NCI-H1417 treated with DMSO at 0.1 percent for 48 hours (cell line): ENCODE data around the gene ATOSA.

Experiments used
- DNase-seq: peaks from one replicate; lab custom pipeline; 2025; lab: John Stamatoyannopoulos, UW

The ATOSA gene

DNA sequence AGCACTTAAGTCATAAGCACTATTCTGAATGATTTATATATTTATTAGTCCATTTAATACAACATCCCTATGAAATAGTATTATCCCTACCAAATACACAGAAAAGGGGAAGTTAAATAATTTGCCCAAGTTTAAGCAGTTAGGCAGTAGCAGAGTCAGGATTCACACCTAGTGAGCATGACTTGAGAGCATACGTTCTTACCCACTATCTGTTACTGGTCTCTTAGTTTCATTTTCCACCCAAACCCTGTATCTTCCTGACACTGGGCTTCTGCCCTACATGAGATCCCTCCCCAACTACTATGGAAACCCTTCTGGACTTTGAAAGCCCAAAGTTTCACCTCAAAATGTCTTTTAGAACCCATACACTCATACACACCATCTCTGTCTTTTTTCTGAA is 4.4 kb upstream of the ATOSA start:
- DNase-seq, result no peak

DNA sequence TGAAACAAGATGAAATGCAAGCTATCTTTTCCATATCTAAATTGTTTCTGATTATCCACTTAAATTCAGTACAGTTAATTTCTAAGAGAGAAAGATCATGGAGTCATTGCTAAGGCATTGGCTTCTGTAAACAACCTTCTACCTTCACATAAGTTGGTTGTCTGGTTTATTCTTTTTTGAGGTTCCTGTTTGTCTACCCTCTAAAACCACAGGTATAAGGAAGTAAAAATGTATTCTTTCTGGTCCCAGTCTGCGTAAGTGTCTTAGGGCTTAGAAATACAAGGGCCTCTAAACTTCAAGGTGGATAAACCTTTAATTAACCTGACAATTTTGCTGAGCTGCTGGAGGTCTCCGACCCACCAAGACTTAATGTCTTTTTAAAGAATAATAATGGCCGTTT is 3.6 kb upstream of the ATOSA start:
- DNase-seq, result no peak

DNA sequence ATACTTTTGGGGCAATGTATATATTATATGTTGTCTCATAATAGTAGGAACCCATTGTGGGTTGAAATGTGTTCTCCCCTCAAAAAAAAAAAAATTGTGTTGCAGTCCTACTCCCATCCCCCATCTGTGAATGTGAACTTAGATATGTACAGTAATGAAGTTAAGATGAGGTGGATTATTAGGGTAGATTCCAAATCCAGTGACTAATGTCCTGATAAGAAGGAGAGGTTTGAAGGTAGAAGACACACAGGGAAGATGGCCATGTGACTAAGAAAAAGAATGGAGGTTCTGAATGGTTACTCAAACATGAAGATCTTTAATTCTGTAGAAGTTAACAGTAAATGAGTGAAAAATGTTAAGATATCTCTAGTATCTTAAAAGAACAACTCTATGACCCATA is 3.0 kb upstream of the ATOSA start:
- no peak for DNase-seq

DNA sequence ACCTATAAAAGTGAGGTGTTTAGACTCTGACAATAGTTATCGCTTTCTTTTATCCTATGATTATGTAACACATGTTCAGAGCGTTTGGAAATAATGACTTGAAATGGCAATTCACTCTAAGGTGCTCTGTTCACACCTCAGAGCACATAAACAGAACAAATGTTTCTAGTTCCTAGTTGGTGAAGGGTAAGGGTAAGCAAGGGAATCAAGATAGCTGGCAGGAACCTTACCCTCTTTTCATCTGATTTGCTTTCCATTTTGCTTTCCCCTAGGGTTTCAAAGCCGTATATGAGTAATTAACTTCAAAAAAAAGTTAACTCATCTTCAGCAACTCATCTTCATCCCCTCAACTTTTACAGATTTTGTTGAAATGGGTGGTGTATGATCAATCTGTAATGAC is 2.3 kb upstream of the ATOSA start:
- no peak for DNase-seq

DNA sequence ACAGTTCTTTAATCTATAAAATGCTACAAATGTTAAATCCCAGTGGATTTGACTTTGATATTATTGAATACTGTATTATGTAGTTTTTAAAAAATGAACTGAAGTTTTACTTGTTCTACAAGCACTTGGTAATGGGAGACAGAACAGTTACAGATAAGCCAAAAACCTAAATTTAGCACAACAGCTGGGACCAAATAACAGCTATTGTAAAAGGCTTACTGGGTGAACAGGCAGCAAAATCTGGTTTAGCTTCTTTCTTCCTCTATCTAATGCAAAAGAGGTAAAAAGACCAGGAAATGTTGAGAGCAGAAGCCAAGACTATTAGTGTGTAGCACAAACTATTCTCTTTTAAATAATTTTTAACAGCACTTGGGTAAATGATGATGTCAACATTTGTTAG is 1.6 kb upstream of the ATOSA start:
- no peak for DNase-seq

DNA sequence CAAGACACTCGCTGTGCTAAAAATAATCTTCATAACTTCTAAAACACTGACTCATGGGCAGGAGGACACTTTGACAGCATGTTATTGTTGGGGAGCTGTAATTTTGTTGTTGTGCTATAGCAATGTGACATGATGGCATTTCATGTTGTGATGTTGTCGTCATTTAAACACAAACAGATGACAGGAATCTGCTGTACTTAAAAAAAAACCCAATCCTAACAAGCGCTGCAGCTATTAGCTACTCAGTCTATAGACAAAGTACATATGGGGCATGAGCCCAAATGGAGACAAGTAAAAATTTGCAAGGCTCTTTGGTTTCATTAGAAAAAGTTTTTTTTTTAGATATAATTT is 828 bp upstream of the ATOSA start:
- DNase-seq, result no peak

DNA sequence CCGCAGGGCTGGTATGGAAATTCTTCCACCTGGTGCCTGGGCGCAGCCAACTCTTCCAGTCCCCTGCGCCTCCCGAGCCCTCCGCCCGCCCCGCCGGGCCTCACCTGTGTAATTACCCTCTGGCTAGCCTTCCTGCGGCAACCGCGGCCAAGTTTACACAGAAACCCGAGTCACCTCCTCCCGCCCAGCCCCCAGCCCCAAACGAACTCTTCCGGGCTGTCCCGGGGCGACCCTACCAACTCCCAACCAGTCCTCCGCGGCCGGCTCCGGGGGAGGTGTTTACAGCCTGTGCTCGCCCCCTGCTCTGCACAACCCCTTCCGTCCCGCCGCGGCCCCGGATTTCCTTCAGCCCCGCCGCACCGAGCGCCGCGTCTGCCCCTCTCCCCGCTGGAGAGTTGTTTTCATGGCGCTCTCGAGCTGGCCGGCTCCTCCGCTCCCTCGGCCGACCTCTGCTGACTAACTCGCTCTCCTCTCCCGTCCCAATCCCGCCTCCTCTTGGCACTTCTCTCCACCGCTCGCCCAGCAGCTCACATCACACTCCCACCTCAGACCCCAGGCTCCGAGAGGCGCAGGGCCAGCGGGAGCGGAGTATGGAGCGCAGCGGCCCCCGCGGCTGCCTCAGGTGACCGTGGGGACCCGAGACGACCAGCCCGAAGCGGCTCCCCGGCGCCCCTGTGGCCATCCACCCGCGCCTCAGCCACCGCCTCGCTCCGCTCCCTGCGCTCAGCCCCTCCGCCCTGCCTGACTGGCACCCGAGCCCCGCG is 538 bp downstream of the ATOSA start:
- no peak for DNase-seq

DNA sequence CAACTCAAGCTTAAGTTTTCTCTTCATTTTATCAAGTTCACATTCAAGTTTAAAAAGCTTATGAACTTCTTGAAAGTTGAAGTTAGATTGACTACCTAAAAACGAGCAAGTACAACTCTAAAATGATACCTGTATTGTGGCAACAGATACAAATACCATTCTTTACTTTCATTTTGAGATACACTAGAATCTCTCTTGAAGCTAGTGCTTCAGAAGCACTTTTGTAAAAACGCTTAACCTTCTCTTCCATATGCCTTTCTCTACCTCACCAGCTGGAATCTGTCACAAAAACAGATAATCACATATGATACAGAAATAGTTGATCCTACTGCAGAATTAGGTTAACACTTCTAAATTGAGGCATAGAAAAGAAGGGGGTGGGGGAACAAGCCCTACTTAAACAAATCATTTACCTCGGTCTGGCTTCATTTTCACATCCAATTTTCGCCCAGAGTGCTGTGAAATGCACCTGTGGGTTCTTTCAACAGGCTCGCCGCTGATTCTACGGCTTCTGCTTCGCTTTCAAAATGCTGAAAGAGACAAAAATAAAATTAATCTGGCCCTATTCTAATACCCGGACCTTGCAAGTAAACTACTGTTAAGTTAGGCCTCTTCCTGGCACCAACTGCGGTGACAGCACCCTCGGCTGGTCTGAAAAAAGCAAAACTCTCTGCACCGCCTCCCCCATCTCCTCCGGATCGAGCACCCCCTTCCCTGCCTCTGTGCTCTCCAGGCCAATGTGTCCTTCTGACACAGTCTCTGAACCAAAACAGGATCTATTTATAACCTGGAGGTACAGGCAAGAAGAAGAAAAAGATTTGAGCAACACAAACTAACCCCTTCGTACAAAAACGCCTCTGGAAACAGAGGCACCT is 1.4 kb downstream of the ATOSA start:
- DNase-seq, result no peak

DNA sequence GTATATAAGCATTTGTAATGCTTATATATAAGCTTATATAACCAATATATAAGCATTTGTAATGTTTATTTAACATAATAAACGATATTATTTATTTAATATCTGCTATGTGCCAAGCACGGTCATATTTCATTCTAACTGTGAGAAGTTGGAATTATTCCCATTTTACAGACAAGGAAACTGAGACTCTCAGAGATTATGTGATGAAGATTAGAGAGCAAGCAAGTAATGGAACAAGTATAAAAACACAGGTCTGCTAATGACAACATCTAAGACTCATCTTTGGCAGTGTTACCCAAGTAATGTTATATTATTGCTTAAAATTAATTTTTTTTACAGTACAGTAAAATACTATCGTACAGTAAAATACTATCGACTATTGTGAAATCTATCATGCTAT is 4.4 kb downstream of the ATOSA start:
- DNase-seq, result no peak

DNA sequence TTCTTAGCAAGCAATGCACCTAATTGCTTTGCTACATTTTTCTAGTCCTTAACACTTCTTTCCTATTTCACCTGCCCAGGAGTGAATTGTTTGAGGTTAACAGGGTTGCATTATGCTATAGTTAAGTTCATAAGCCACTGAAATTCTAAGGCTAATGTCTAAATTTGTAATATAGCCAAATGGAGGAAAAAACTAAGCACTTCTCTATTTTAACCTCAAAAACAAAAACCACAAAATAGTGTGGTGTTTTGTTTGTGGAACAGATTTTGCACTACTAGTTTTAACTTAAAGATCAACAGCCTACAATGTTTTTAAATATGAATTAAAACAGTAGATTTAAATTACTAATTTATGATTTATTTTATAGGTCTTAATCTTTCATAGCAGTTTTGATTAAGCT is 5.5 kb downstream of the ATOSA start:
- no peak for DNase-seq

DNA sequence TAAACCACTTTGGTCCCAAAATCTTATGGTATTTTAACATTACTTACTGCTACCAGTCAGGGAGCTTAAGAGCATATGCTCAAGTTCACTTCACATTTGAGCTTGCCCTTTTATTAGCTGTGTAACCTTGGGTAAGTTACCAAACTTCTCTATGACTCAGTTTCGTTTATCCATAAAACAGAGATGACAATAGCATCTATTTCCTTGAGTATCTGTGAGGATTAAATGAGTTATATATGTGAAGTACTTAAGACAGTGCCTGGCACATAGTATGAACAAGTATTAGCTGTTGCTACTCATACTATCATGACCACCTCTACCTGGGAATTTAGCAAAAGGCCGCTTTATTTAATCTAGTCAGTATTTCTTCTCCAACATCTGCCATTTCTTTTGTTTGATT is 5.9 kb downstream of the ATOSA start:
- no peak for DNase-seq

DNA sequence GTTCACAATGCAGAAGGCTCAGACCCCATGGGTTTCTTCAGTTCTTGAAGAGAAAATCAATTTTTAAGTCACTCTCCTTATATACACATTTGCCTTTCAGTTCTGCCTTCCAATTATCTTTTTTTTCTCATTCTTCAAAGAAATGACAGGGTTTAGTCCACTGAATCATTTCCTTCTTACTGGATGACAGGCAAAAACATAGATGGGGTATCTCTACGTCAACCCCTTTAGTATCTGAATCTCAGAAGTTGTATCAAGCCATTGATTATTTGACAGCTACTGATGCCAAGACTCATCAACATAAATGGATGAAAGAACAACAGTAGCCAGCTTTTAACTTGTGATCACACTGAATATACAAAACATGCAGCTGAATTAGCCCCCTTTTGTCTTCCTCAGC is 6.5 kb downstream of the ATOSA start:
- no peak for DNase-seq

DNA sequence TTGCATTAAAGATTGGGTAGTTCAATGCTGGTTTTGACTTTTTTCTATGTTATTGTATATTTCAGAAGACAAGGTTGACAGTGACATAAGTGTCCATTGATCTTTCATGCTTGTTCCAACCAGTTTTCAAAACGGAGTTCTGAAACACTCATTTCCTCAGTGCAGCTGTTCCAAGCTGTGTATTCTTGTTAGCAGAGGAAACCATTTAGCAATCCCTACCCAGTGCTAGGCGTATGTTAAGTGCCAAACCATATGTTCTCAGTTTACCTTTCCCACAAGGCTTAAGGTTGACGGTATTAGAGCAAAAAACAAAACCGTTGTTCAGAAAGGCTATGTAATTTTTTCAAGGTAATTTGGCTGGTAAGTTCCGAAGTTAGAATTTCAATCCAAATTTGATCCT is 9.1 kb downstream of the ATOSA start:
- DNase-seq, result no peak

DNA sequence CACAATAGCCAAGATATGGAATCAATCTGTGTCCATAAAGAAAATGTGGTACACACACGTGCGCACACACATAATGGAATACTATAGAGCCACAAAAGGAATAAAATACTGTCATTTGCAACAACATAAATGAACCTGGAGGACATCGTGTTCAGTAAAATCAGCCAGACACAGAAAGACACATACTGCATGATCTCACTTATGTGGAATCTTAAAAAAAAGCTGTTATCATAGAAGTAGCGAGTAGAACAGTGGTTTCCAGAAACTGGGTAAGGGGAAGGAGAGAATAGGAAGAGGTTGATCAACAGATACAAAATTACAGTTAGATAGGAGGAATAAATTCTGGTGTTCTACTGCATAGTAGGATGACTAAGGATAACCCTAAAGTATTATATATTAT is 11.1 kb downstream of the ATOSA start:
- no peak for DNase-seq

DNA sequence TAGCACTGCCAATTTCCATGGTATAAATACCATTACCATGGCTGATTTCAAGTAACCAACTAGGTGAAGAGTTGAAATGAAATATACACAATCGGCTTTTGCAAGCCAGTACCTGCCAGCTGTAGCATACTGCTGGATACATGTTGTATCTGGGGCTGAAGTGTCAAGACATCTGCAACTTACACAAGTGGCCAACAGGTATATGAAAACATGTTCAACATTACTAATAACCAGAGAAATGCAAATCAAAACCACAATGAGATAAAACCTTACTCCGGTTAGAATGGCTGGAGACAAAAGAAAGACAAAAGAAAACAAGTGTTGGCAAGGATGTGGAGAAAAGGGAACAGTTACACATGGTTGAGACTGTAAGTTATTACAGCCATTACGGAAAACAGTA is 11.6 kb downstream of the ATOSA start:
- no peak for DNase-seq

DNA sequence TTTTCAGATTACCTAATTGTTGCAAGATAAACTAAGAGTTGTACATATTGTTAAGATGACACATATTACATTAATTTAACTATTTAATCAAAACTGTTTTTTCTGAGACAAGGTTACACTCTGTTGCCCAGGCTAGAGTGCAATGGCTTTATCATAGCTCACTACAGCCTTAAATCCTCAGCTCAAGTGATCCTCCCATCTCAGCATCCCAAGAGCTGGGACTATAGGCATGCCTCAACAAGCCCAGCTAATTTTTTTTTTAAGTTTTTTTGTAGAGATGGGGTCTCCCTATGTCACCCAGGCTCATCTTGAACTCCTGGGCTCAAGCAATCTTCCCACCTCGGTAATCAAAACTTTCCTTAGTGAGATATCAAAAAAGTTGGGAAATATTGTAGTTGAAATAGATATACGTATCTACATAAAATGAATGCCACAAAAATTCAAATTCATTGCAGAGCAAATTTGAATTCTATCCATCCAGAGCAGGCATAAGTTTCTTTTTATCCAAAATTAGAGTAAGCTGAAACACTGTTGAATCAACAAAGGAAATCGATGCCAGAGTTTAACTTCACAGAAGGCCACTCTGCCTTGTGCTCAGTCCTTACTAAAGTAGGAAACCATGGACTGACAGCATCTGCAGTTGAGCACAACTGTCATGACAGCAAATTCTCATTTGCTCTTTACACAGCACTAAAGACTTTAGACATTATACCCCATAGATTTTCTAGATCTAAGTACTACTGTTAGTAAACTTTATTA is 15.5 kb downstream of the ATOSA start:
- DNase-seq, result no peak

DNA sequence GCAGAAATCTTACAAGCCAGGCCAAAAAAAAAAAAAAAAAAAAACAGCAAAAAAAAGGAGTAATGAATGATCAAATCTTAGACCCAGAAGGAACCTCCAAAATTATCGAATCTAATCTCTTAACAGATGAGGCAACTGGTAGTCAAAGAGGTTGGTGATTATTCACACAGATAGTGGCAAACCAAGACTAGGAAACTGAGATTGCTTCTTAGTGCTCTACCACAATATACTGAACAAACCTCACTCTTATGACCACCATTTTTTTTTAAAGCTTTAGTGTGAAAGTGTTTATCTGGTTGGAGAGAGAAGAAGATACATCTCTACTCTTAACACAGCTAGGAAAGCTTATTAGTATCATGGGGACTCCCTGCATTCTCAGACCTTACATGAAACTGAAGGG is 17.3 kb downstream of the ATOSA start:
- DNase-seq, result no peak

DNA sequence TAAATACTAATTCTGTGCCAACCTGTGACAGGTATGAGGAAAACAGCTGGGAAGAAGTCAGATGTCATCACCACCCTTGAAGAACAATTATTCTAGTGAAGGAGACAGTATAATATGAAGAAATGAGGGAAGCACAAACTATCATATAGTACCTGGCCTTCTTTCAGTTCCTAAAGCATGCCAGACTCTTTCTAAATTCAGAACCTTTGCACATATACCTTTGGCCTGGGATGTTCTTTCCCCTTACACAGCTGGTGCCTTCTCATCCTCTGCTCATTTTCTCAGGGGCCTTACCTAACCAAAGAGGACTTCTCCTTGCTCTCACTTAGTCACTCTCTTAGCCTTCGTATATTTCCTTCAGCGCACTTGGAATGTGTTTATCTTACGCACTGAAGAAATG is 19.0 kb downstream of the ATOSA start:
- no peak for DNase-seq

DNA sequence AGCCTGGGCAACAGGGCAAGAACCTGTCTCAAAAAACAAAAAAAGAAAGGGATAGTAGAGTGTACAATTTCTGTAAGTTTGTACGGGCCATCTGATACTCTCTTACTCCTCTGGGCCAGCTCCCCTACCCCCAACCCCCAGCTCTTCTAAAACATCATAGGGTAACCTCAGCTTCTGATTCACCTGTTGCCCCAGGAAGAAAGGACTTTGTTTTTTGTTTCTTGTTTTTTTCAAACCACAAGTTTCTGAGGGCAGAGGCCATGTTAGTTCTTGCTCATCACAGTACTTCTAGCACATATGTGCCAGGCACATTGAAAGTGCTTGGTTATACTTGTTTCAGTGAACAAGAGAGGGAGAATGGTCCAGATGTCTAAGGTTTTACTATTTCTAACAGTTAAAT is 20.2 kb downstream of the ATOSA start:
- DNase-seq, result no peak

DNA sequence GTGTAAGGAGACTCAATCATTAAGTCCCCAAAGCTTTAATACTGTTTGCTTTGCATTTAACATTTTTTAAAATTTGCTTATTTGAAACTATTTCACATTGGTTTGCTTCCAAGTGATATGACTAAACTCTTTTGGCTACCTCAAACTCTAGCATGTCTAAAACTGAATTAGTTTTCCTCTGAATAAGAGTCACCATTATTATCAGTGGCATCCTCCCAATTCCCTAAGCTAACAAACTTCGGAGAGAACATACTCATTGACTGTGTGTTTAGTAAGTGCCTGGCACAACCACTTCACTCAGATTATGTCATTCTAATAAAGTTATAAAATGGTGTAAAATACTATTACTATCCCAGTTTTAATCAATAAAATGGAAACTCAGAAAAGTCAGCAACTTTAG is 21.9 kb downstream of the ATOSA start:
- DNase-seq, result no peak

DNA sequence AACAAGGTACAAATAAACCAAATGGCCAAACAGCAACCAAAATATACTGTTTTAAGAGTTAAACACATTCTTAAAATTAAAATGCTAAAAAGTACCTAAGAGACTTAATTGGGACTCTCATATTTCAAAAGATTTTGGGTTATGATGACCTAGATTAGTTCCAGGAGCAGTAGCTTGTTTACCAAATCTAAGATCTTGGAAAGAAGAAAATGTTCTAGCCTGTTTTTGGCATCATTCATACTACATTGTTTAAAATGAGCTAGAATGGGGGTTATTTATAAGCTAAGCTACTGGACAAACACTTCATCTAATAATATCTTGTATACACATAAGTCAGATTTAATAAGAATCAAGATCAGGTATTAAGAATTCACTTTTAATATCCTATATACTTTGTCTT is 22.8 kb downstream of the ATOSA start:
- no peak for DNase-seq

DNA sequence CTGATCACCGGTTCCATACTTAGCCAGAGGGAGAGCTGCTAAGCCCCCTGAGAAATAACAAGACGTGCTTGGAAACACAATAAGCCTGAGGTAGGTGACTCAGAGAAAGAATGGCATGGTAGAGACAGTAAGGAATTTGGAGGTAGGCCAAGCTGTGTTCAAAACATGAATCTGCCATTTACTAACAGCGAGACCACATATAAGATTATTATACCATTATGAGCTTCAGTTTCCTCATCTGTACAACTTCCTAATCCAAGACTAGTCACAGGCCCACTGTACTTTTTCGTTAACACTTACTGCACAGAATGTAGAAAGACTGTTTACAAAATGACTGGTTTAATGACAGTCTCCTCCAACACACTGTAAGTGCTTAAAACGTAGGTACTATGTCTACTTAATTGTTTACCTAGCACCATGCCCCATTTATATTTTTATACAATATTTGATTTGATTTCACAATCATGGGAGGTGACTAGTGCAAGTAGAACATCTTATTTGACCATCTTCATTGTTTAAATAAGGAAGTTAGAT is 25.7 kb downstream of the ATOSA start:
- no peak for DNase-seq

DNA sequence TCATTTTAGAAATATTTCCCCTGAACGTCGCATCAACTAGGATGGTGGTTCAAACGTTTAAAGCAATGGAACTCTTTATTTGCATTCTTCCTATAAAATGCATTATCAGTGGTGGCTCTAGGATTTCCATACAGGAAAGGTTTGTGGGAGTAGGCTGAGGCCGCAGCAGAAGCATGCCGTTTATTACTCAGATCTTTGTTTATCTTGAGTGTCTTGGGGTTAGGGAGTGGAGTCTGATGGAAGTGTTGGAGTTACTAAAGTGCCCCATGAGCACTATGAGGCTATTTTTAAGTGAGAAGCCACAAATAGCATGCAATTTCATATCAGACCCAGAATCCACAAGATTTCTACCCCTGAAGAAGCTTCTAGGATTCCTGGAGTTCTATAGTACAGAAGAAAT is 26.2 kb downstream of the ATOSA start:
- DNase-seq, result no peak
